CD4-positive, alpha-beta T cell treated with Interleukin-17A for 4 hours (primary cell): Measurements from ENCODE around the gene GNAZ.
"Not testable (repeated sequence)": the region's sequence is repeated elsewhere in the genome, so short reads cannot be mapped to it uniquely, and the experiment has no call there.

Source experiments
- DNase-seq: peaks from one replicate; pipeline ENCODE4 v3.0.0-alpha.2; 2020; ENCODE audit warnings: mixed read lengths

The GNAZ gene

DNA sequence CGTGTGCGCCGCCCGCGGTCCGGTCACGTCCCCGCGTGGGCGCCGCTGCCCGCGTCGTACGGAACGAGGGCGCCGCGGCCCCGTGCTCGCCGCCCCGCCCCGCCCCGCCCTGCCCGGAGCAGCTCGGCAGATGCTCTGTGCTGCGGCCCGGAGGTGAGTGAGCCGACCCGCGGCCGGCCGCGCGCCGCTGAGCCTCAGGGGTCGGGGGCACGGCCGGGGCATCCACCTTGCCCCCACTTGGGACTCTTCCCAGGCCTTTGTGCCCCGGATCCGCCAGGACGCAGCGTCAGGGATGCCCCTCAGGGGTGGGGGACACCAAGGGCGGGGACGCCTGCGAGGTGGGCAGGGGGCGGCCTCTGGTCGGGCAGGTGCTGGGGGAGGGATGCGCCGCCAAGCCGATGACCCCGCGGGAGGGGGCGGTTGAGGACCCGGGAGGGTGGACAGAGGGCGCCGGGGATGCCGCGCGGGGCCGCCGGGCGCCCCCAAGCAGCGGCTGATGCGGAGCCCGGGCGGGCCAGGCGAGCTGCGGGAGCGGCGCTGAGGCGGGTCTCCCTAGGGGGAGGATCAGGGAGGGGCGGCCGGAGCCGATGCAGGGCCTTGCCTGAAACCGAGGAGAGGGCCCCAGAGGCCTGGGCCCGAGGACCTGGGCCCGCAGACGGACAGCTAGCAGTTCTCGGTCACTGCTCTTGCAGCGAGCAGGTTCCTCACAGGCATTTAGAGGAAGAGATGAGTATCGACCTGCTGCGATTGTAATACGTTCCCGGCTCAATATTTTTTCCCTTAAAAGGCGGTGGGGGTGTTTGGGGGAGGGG lies at the start of gene GNAZ:
Gene GNAZ, plus strand, starts transcription at position 102 of the 812 bp plus-strand sequence. CDS start 25,177 bp downstream, outside the sequence.
- DNase-seq, result peak; percentile 16

DNA sequence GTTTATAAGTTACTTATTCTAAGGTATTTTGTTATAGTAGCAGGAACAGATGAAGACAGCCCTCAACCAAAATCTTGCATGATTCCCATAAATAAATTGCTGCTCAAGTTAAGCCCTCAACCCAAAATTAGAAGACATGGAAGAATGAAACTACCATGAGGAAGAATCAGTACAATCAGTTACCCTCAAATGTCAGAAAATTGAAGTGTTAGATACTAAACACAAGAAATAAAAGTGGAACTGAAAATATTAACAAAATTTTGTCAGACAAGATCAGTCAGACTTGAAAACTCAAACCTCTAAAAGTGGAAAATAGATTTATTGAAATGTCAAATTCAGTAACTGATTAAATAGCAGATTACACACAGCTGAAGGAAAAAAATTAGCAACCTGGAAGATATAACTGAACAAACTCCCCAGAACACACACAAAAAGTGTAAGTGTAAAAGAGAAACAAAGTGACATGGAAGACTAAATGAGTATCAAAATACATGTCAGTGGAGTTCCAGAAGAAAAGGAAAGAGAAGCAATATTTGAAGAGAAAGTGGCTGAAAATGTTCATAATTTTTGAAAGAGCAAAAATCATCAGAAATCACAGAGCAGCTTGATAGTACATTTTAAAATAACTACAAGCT lies 49.5 kb upstream of the GNAZ start:
- DNase-seq, result no peak

DNA sequence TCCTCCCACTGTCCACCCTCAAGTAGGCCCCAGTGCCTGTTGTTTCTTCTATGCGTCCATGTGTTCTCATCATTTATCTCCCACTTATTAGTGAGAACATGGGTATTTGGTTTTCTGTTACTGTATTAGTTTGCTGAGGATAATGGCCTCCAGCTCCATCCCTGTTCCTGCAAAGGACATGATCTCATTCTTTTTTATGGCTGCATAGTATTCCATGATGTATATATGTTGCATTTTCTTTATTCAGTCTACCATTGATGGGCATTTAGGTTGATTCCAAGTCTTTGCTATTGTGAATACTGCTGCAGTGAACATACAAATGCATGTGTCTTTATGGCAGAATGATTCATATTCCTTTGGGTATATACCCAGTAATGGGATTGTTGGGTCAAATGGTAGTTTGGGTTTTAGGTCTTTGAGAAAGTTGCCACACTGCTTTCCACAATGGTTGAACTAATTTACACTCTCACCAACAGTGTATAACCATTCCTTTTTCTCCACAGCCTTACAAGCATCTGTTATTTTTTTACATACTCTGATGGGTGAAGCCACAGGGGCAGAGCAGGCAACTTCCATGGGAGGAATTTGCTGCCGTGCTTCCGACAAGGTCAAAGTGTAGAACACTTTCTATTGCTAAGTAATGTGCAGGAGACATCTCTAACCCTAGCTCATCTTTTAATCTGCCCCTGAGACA lies 48.5 kb upstream of the GNAZ start:
- not testable (repeated sequence) for DNase-seq

DNA sequence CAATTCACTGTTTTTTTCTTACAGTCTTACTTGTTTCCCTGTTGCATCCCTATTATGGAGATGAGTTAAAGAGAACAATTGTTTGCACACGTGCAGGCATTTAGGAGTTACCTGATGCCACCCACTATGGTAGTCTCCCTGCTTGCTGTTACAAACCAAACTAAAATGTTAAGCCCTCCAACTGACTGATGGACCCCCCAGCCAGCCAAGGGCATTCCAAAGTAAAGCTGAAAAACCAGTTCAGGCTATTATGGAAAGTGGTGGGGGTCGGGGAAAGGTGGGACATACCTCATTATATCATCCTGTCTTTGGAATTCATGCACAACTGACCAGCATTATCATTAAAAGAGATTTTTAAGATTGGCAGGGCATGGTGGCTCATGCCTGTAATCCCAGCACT lies 47.0 kb upstream of the GNAZ start:
- no peak for DNase-seq

DNA sequence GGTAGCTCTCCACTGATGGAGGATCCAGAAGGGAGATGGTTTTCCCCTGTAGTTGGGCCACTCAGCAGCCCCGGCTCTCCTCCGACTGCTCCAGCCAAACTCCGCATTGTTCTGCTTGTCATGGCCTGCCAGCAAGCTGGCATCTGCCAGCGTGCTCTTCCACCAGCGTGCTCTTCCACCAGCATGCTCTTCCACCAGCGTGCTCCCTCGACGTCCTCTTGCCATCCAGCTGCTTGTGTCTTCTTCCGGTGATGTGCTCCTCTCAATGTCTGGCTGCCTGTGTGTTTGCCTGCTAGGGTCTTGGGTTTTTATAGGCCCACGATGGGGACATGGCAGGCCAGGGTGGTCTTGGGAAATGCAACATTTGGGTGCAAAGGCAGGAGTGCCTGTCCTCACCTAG lies 43.5 kb upstream of the GNAZ start:
- DNase-seq, result no peak

DNA sequence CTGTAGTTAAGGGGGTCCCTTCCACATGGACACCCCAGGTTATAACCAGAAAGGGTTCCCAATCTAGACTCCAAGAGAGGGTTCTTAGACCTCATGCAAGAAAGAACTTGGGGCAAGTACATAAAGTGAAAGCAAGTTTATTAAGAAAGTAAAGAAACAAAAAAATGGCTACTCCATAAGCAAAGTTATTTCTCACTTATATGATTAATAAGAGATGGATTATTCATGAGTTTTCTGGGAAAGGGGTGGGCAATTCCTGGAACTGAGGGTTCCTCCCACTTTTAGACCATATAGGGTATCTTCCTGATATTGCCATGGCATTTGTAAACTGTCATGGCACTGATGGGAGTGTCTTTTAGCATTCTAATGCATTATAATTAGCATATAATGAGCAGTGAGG lies 42.5 kb upstream of the GNAZ start:
- DNase-seq, result not testable (repeated sequence)

DNA sequence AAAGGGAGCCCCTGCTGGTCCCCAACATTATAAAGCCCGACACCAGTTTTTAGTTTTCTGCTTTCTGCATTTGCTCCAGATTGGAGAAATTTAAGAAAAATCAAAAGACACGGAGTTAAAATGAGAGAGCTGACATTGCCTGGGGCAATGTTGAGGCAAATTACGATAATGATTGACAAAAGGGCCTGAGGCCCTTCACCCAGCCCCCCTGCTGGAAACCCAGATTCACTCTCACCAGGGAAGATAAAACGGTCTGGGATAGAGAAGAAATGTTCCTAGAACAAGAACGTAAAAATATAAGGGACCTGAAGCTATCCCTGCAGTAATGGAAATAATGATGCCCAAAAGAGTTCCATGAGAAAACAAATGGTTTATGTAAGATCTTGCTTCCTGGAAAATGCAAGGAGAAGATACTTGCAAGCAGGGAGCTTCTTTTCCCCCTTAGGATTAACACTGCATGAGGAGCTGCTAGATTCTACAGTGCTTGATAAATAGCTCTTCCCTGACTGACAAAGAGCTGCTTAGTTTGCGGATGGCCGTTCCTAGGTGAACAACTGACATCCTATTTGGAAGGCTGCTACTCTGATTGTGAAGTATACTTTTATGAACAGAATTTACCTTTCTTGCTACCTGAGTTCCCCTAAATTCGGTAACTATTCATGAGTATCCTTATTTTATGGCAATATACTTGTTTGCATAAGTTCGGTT lies 40.6 kb upstream of the GNAZ start:
- DNase-seq, result no peak

DNA sequence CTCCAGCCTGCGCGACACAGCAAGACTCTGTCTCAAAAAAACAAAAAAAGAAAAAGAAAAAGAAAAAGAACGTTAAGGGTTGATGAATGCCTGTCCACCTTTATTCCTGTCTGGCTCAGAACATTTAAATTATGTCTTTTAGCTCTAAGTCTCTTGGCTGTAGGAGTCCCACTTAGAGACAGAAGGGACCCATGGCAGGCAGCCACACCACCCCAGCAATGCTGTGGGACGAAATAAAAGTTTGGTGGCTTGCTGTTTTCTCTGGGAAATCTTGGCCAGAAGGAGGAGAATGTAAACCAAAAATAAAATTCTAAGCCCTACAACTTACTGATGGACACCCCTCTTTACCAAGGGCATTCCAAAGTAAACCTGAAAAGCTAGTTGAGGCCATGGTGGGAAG lies 38.9 kb upstream of the GNAZ start:
- no peak for DNase-seq

DNA sequence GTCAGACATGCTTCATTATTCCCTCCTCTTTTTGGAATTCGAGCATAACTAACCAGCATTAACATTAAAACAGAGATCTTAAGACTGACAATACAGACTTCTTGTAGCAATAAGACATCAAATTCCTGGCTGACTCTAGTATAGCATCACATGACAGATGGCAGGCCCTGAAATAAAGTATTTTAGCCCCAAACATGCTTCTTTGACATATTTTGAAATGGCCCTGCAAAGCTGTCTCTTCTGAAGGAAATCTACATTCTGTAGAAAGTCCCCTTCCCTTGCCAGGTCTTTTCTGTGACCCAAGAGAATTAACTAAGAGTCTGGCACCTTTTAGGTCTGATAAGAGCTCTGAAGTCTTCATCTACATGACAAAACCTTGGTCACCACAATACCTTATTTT lies 38.5 kb upstream of the GNAZ start:
- no peak for DNase-seq

DNA sequence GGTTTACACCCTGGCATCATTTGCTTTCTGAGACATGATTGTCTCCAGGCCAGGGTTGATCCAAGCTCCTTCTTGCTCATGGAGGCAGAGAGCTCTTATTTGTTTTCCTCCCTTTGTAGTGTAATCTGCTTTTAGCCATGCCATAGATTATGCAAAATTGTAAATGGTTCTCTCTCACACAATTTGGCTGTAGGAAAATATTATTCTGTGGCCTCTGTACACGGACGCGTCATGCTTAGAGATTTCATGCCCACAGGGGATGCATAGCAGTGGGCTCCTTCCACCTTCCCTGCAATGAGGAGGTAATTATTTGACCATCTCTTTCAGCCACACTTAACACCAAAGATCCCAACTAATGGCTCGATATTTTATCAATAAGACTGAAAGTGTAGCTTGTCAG lies 37.7 kb upstream of the GNAZ start:
- no peak for DNase-seq

DNA sequence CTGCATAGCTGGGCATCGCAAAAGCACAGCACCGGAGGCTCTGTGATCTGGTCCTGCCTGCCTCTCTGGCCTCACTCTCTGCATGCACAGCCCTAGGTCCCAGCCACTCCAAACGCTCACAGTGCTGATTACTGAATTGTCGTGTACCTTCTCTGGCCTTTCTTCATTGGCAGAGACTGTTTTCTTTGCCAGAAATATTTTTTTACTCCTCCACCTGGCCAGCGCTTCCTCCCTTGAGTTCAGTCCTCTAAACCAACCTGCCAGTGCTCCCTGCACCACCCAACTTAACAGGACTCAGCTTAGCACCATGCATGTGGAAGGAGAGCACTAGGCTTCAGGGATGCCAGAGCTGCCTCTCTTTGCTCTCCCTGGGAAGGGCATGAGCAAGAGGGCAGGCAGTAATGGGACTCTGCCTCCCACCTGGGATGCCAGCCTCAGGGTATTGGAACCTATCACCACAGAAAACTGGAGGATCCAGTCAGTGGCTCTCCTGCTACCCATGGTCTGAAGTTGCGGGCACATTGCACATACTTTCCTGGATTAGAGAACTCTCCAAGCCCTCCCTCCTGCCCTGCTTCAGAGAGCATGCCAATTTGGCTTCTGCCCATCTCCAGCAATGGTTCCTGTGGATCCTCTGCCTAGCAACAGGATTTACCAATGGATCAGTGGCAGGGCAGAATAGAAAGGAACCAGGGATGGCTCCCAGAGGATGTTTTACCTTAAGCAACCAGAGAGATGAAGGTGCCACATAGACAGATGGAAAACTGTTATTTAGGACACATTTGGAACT lies 37.0 kb upstream of the GNAZ start:
- no peak for DNase-seq

DNA sequence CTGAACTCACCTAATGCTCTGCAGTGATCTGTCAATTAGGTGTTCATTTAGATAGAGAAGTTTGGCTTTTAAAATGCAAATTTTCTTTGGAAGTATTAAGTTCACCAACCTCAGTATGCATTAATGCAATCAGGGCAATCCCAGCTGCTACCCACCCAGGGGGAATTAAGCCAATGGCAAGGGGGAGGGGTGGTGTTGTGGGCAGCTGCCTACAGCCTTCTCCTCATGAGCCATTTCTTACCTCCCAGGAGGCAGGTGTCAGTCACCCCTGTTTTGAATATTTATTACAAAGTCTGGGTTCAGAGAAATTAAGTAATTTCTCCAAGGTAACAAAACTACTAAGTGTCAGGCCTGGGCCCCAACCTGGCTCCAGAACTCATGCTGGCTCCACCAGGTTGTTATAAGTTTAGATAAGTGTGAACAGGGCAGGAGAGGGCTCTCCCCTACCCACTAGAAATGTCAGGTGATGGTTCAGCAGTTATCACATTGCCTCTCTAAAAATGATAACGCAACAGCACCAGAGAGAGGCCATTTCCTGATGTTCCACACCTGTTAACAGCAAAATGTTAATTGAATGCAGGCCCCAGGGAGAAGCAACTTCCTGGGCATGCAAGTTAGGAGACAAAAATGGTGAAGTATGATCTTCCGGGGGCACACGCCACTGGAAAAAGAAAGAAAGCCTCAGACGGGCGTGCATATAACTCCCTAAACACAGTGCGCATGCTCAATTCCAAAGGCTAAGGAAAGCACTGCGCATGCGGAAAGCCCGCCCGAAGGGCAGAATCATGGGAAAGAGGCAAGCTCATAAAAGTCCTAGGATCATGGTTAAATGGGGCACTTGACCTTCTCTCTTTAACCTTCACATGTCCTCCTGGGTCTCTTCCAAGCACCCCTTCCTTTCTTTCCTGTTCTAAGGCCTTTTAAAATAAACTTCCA lies 35.4 kb upstream of the GNAZ start:
- DNase-seq, result no peak

DNA sequence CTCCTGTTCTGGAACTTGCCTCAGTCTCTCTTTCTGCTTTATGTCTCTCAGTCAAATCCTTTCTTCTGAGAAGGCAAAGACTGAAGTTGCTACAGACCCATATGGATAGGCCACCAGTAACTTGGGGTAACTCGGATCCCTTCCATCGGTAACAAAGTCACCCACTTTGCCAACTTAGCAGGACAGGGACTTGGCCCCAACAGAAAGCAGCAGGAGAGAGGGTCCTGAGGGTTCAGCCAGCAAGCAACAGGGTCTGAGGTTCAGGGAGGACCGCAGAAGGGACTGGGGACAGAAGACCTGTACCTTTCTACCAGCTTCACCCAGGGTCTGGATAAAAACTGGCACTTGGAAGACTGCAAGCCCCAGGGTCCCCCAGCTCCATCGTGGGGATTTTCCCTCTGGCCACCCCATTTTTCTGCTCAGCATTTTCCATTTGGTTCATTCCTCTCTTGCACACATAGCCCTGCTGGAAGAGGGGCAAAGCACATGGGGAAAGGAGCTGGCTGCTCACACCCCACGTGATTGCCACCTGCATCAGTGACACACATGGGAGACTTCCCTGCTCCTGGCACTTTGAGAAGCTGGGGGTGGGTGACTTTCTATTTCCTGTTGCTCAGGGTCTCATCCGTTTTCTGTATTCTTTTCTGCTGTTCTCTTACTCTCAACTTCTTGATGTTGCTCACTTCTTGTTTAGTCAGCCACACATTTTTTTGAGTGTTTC lies 34.6 kb upstream of the GNAZ start:
- peak; percentile 14 for DNase-seq

DNA sequence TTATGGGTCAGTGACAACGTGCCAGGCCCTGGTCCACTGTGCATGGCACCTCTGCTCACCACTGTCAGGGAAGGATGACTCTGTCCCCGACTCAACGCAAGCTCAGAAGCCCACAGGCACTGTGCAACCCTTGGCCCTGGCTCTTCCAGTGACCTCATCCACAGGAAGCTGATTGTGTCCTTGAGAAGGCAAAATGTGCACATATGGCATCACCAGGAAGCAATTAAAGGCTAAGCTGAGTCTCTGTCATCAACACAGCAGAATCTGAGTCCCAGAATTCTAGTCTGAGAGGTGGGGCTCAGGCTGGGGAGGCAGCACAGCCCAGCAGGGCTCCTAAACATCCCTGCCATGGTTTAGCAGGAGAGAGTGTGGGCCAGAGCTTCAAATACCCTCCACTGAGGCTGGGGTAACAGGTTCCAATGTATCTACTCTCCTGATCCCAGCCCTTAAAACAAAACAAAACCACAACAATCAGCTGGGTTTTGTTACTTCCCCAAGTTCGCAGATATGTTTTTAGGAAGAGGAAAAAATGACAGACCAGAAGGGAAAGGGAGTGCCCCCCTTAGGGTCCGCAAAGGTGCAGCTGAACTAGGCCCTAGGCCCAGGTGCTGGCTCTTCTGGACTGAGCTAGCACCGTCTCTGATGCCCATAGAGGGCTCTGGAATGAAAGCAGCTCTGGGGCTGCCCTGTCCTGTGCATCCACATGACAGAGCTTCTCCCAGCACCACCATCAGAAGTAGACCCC lies 33.5 kb upstream of the GNAZ start:
- no peak for DNase-seq

DNA sequence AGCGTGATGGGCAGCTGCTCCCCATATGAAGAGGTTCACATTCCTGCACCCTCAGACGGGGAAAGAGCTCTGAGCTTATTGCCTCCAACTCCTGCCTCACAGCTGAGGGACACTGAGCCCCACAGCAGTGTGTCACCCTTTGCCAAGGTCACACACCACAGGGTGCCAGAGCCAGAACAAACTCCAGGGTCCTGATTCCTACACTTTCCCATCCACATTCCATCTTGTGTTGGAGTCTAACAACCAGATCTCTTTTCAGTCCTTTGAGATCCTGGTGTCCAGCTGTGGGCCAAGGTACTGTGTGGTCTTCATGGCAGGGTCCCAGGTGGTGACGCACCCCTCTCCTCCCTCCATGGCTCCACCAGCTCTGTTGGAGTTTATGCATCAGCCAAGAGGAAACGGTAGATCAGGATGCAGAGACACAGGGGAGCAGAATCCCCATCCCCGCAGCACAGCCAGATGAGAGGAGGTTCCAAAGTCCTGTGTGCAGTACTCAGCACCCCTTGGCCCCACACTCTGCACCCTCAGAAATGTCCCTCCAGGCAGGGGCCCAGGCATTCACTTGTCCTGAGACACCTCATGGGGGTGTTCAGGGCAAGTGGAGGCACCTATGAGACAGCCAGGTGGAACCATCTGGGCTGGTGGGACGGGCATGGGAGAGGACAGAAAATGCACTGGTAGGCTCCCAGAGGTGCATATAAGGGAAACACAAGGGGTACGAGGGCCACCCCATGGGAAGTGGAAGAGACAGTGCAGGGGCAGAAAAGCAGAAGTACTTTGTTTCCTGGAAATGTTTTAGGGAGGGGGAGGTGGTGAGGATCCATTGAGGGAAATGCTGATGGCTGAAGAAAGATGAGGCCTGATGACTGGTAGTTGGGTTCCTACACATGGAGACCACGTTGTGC lies 32.6 kb upstream of the GNAZ start:
- no peak for DNase-seq

DNA sequence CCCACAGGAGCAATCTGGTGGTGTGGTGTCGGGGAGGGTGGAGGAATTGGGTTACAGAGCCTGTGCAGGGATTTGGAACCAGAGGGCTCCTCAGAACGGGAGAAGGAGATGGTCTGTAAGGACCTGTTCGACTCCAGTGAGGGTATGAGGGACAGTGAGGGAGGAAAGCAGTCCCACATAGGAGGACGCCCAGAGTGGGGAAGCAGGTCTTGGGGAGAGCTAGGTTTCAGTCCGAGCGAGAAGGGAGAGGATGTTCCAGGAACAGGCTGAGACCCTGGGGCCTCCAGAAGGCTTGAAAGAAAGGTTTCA lies 32.0 kb upstream of the GNAZ start:
- no peak for DNase-seq

DNA sequence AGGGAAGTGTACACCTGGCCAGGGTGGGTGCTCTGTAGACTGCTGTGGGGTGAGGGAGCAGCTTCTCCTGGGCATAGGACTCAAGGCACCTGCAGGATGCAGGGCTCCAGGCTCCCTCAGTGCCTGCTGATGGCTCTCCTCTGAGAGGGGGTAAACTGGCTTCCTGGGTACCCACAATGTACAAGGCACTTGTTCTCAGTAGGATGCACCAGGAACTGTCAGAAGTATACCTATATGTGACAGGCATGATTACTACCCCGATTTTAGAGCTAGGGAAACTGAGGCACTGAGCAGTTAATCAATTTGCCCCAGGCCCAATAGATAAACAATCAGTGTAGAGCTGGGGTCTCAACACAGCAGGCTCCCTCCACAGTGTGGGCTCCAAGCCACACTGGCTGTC lies 31.4 kb upstream of the GNAZ start:
- no peak for DNase-seq

DNA sequence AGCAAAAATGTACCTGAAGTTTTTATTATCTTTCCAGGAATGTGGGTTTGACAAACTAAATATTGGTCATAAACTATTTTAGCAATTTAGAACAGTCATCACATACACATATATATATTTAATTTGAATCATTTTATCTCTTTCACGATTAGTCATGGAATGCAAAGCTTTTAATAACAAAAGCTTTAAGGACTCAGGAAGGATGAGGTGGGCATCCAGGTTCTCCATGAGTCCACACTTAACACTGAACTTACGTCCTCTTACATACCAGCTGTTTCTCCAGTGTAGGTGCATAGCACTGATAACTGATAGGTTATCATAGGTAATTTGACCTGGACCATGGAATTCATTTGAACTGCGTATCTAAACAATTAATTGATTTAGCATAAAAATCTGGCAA lies 28.1 kb upstream of the GNAZ start:
- DNase-seq, result no peak

DNA sequence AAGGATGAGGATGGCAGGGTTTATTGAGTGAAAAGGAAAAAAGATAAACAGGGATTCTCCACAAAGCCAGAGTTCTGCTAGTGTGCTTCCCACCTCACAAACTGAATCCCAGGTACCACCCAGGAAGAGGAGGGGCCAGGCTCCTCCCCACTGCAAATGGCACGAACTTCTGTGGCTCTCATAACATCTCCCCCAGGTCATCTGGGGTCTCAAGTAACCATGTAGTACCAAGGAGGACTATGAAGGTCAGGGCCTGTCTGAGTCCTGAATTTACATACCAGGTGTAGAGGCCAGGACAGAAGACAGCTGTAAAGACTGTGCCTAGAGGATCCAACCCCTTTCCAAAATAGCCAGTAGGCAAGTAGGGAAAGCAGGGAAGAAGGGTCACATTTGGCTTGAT lies 25.7 kb upstream of the GNAZ start:
- no peak for DNase-seq
